ENCODE results near the gene PYGM.
"Not testable (repeated sequence)": the region's sequence is repeated elsewhere in the genome, so short reads cannot be mapped to it uniquely, and the experiment has no call there.

Gene PYGM

DNA sequence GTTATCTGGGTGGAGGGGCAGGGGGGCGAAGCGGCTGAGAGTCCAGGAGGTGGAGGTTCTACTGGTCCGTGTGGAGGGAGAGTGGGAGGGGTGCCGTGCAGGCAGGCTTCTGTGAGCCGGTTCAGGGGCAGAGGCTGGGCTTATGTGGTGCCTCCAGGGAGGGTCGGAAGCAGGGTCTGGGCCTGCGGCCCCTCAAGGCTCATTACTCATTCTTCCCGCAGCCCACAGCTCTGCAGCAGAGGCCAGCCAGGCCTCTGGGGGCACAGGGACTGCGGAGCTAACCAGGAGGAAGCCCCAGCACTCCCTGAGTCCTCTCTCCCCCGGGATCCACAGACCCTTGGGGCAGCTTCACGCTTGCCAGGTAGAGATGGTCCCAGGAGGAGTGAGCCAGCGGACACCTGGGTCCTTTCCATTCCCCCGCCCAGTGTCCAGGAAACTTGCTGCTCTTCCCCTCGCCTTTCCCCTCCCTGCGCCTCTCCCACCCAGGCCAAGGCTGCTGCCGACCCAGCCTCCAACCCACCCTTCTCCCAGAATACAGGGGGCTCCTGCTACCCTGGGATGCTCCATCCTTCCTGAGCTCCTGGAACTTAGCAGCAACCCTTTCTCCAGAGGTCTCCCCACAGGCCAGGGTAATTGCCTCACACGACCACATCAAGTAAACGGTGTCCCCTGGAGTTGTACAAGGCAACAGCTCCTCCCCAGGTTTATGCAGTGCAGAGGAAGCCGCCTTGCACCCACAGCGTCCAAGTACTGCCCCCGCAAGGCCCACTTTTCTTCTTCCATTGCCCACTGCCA lies 43.1 kb downstream of the PYGM start:
- no peak for DNase-seq (ENCODE audit: low spot score)

DNA sequence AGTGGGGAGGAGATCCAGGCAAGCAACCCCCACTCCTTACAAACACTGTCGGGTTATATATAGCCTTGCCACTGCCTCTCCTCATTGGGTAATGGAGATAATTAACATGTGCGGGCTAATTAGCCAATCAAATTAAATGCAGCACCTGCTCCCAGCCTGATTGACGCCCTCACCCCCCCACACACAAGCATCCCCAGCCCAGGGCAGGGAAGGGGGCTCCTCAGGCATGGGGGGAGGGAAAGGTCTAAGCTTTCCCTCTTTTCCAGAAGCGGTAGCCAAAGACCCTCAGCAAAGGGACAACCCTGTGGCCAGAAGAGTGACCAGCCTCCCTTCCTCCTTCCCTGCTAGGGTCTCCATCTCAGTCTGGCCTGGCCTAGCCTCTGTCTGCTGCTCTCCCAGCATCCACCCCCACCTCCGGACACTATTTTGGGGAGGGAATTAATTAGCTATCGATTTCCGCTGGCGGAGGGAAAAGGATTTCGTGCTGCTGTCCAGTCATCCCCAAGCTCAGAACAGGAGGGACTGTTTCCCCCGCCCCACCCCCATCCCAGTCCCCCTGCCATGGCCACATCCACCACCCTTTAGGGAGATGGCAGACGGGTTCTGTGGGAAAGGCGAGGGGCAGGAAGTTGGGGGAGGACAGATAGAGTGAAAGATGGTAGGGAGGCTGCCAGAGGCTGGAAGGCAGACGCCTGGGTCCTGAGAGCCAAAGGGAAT lies 43.9 kb downstream of the PYGM start:
- DNase-seq (ENCODE audit: low spot score) = no peak

DNA sequence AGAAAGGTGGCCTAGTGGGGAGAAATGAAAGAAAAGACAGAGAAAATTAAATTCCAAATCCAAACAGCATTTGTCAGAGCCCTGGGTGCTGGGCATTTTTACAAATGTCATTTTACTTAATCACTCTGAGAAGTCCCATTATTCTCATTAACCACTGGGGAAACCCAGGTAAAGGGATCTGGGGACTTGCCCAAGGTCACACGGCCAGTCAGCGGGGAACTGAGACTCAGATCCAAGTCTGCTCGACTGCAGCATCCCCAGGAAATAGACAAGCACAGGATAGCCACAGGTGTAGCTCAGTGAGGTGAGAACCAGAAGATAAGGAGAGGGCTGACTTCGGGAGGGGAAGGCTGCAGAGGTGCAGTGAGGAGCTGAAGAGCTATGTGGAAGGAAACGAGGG lies 44.7 kb downstream of the PYGM start:
- DNase-seq (ENCODE audit: low spot score) = no peak

GRCh38 chr11:64714666-64715065 lies 45.1 kb downstream of the PYGM start:
- no peak for DNase-seq (ENCODE audit: low spot score)

- peak; percentile 66 for DNase-seq (ENCODE audit: low spot score)
Measured at GRCh38 chr11:64713781-64714363, 45.9 kb downstream of the PYGM start.

DNA sequence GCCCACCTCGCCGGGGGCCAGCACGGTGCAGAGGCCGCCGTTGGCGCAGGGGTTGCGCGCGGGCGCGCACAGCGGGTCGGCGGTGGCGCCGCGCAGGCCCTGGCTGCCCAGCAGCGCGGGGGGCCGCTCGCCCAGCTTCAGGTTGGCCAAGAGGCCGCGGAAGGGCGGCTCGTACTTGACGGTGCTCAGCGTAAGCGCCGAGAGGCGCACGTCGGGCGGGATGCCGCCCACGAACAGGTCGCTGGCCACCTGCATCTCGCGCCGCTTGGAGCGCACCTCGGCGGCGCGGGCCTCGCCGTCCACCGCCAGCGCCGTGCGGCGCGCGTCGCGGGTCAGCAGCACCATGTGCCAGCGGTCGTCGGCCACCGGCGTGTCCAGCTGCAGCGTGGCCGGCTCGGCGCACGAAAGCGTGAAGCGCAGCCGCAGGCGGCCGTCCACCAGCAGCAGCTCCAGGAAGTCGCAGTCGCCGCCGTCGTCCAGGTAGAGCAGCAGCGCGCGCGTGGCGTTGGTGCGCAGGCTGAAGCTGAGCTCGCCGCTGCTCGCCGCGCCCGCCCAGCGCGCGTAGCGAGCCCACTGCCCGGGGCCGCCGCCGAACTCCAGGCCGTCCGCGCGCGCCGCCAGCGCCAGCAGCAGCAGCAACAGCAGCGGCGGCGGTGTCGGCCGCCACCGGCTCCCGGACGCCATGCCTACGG lies 46.6 kb downstream of the PYGM start:
- DNase-seq (ENCODE audit: low spot score) = peak; percentile 74

GRCh38 chr11:64712430-64713015 lies 47.3 kb downstream of the PYGM start:
- DNase-seq (ENCODE audit: low spot score) = no peak

GRCh38 chr11:64711956-64712362 lies 47.8 kb downstream of the PYGM start:
- DNase-seq (ENCODE audit: low spot score) = no peak

- no peak for DNase-seq (ENCODE audit: low spot score)
Measured at GRCh38 chr11:64711138-64711955, 48.4 kb downstream of the PYGM start.

- no peak for DNase-seq (ENCODE audit: low spot score)
Measured at GRCh38 chr11:64710418-64711137, 49.2 kb downstream of the PYGM start.

- DNase-seq (ENCODE audit: low spot score) = no peak
Measured at GRCh38 chr11:64705501-64705900, 54.3 kb downstream of the PYGM start.

GRCh38 chr11:64703048-64703447 lies 56.7 kb downstream of the PYGM start:
- DNase-seq (ENCODE audit: low spot score) = no peak

DNA sequence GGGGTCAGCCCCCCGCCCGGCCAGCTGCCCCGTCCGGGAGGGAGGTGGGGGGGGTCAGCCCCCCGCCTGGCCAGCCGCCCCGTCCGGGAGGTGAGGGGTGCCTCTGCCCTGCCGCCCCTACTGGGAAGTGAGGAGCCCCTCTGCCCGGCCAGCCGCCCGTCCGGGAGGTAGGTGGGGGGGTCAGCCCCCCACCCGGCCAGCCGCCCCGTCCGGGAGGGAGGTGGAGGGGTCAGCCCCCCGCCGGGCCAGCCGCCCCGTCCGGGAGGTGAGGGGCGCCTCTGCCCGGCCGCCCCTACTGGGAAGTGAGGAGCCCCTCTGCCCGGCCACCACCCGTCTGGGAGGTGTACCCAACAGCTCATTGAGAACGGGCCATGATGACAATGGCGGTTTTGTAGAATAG lies 57.8 kb downstream of the PYGM start:
- DNase-seq (ENCODE audit: low spot score) = not testable (repeated sequence)

DNA sequence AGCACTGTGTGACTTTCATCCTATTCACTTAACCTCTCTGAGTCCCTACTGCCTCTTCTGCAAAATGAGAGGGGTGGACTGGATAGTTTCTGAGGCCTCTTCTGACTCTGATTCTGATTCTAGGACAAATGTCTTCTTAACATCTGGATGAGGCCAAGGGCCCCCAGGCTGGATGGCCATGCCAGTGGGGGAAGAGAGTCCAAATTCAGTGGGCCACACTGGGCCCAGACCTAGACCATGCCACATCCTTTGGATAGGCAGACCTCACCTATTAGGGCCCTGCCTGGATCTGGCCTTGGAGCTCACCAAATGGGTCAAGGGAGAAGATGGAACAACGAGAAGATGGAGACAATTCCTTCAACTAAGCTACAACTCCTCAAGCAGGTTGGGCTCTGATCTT lies 61.3 kb downstream of the PYGM start:
- DNase-seq (ENCODE audit: low spot score) = no peak

DNA sequence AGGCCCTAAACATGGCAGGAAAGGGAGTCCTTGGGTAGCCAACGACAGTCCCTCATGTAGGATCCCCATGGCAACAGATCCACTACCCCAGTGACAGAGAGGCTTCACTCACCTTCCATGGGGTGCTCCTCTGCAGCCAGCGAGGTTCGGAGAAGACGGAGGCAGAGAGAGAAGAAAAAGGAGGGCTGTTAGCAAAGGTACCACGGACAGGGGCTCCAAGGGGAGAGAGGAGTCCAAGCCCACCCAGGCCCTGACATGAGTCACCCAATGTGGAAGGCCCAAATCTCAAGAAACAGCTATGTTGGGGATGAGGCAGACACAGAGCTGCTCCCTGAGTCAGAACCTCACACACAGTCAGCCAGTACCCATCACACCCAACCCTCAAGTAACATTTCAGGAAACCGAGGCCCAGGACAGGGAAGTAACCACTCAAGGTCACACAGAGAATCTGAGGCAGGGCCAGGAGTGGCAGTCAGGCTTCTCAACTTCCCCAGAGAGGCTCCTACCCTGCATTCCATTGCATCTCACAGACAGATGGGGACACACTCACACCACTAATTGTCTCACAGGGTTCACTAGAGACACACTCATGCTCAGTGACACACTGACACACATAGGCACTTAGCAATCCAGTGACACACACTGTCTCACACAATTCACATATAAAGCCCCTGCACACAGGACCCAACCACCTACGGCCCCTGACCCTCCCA lies 62.0 kb downstream of the PYGM start:
- peak; percentile 36 for DNase-seq (ENCODE audit: low spot score)

Measured in ecto neural progenitor cell (in vitro differentiated cells).